Skeletal muscle cell (primary cell): Measurements from ENCODE around the gene TNFRSF1A.
"Not testable (repeated sequence)": the region's sequence is repeated elsewhere in the genome, so short reads cannot be mapped to it uniquely, and the experiment has no call there.

Source experiments
- DNase-seq: peaks from one replicate; pipeline ENCODE4 v3.0.0-alpha.2; 2010; ENCODE audit warnings: low read depth
- H3K4me3 ChIP-seq: 2 replicates; pipeline ENCODE4 v1.5.1; 2011; ENCODE audit warnings: low read depth, mild to moderate bottlenecking, control low read depth, low read length, moderate library complexity

Gene TNFRSF1A

DNA sequence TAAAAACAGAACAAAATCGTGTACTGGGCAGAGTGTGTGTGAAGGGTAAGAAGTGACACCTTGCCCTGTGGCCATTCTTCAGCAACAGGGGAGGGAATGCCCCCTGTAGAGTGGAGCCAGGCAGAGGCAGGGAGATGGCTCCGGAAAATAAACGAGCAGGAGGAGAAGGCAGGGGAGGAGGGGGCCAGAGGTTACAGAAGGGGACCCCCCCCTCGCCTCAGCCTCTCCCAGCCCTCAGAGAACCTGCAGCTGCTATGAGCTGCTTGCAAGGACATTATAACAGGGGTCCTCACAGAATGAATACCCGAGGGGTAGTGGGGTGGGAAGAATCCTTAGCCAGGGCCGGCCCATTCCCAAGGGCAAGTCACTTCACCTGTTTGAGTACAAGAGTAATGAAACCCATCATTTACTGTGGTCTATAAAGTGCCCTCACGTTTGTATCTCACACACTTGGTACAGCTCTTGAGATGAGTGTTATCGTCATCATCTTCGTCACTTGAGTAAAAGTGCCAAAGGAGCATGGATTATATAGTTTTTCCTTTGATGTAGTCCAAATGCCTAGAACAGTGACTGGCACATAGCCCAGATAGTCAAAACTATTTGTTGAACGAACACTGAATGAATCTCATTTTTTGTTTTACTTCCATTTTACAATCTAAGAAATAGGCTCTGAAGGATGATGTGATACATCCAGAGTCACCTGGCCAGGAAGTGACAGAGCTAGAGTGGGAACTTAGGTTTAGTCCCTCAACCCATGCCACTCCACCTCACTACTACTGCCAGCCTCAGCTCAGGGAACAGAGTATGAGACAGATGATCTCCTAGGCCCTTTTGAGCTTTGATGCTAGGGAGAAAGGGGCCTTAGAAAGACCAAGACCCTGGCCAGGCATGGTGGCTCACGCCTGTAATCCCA is 19.0 kb upstream of the TNFRSF1A start:
- H3K4me3 ChIP-seq = no peak overlapping the region
- DNase-seq = no peak

DNA sequence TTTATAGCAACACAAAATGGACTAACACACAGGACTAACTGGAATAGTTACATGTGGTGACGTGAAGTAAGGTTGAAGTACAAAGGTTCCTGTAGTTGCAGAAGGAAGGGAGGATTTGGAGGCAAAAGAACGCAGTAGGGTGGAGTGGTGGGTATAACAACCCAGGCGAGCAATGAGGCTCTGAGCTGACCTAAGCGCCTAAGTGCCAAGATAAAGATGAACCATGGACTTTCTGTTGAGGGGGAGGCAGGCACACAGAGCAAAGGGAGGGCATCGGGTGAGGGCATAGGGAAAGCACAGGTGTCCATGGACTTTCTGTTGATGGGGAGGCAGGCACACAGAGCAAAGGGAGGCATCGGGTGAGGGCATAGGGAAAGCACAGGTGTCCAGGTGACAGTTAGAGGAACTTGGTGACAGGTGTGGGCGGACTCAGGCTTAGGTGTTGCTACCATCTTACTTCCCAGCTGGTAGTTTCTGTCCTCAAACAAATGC is 18.2 kb upstream of the TNFRSF1A start:
- no peak for DNase-seq
- no peak overlapping the region for H3K4me3 ChIP-seq

GRCh38 chr12:6358881-6359280 is 17.0 kb upstream of the TNFRSF1A start:
- H3K4me3 ChIP-seq = no peak overlapping the region
- no peak for DNase-seq

DNA sequence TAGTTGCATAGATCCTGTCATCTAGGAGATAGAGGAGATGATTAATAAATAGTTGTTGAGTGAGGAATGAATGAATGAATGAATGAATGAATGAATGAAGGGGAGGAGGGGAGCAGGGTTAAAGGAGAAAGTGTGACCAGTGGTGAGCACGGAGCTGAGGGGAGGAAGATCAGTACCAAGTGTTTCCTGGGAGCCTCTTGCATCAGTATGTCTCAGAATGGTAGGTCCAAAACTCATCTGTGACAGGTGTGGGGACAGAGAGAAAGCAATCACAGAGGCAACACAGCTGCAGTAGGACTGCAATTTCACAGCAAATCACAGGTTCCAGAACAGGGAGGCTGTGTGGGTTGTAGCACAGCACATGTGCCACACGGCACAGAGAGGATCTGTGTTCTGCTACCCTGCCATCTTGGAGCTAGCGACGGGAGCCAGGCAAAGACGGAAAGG is 14.5 kb upstream of the TNFRSF1A start:
- no peak for DNase-seq
- no peak overlapping the region for H3K4me3 ChIP-seq

GRCh38 chr12:6355491-6356373 is 13.9 kb upstream of the TNFRSF1A start:
- no peak for DNase-seq
- no peak overlapping the region for H3K4me3 ChIP-seq

- H3K4me3 ChIP-seq = no peak overlapping the region
- DNase-seq = no peak
Measured at GRCh38 chr12:6354495-6355393, 12.9 kb upstream of the TNFRSF1A start.

DNA sequence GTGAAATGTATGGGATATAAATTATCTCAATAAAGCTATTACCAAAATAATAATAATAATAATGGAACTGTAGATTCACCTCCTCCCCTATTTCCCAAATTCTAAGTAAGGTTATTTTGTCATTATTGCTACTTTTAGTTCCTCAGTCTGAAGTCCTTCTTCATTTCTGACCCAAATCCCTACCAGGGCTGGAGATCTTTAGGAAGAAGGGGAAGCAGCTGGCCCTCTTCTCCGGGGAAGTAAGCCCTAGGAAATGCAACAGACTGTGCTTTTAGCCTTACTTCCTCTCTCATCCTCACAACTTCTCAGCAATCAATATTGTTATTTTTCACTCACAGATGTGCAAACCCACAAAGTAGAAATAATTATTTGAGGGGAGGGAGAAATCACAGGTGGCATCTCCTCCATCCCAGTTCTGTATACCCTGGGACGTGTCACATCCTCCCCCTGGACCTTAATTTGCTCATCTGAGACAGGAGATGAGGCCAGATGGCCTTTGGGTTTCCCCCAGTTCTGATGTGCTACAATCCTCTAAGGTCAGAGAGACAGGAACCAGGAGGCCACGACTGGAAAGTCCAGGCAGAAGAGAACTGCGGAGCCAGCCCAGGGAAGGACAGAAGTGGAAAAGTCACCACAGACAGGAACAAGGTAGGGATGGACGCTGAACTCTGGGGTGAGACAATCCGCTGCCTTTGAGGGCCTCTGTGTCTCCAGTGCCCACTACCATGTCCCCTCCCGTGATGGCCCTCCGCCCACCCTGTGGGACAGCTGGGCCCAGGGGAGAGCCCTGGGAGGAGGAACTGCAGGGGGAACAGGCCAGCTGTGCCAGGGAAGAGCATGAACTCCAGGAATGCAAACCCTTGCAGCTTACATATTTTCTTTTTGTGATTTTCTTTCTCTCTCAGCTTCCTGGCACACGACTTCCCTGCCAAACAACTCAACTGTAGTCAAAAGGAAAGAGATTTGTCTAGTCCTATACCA is 10.6 kb upstream of the TNFRSF1A start:
- no peak for DNase-seq
- H3K4me3 ChIP-seq = no peak overlapping the region

GRCh38 chr12:6351622-6352021 is 9.7 kb upstream of the TNFRSF1A start:
- no peak for DNase-seq
- H3K4me3 ChIP-seq = no peak overlapping the region

DNA sequence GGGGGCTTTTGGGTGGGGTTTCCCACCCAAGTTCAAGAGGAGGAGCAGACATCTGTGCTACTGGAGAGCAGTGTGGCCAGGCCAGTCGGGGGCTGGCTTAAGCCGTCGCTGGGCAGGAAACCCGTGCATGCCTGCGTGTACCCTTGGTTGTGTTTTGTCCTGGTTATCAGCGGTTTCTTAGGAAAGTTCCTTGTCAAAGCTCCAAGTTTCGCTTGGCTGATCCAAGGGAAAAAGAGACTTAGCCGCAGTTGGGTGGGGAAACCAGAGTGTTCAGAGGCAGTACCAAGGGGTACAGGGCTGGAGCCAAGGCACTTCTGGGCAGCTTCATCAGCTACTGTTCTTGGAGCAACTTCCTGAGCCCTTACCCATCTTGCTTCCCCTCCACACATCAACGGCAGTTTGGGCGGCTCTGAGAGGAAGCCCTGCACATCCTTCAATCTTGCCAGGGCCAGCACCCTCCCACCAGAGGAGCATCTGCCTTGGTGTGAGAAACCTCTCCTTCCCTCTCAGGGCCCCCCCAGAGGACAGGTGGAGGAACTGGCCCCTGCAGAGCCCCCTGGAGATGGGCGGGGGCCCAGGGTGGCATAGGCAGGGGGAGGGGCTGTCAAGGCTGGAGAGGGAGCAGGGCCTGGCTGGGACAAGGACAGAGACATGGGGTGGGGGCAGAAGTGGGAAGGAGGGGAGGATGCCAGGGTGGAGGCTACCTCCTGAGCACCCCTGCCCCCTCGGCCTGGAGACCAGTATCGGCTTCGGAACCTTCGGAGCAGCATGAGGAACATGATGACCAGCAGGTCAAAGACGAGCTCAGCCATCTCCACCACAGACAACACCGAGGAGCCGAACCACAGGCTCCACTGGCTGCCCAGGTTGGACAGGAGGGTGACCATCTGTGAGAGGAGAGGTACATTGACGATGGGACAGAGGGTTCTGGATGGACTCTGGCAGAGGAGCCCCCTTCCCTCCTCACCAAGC is 5.8 kb upstream of the TNFRSF1A start:
- H3K4me3 ChIP-seq = no peak overlapping the region

DNA sequence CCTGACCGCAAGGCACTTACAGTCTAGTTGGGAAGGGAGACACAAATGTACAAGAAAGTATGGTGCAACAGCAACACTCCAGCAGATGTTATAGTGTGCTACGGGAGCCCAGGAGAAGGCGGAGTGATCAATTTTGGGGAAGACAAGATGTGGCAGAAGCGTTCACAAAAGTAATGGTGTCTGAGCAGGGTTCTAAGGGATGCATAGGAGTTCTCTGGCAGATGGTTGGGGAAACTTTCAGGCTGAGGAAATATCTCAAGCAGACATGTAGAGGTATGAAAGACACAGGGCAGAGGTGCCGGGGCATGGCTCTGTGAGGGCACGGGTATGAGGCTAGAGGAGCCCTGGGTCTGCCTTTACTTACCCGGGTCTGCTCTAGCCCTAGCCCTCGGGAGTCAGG is 5.1 kb upstream of the TNFRSF1A start:
- H3K4me3 ChIP-seq = no peak overlapping the region
- DNase-seq = no peak

More for the DNA sequence above, 5.8 kb upstream of the TNFRSF1A start:
- no peak for DNase-seq

DNA sequence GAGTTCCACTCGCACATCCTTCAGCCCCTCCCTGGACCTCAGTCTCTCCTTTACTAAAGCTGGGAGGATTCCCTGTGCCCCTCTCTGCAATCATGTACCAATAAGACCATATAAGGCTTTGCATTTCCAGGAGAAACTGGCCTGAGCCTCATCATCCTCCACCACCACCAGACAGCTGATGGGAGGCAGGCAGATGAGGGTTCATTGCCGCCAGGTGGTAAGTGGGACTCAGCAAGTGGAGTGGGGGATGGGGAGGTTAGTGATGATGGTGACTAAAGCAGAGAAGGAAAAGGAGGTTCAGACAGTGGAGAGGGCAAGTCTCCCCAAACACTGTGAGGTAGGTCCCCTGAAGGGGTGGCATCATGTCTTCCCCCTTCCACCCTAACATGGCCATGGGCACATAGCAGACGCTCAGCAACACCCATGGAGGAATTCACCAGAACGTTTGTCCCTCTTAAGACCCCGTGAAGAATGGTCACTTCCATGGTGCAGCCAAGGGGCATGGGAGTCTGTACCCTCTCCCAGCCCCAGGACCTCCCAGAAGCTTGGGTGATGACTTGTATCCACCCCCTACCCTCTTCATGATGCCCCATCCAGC is 4.5 kb upstream of the TNFRSF1A start:
- no peak overlapping the region for H3K4me3 ChIP-seq
- no peak for DNase-seq

- H3K4me3 ChIP-seq = no peak overlapping the region
- peak; percentile 89 for DNase-seq
Measured at GRCh38 chr12:6345319-6346091, 3.6 kb upstream of the TNFRSF1A start.

DNA sequence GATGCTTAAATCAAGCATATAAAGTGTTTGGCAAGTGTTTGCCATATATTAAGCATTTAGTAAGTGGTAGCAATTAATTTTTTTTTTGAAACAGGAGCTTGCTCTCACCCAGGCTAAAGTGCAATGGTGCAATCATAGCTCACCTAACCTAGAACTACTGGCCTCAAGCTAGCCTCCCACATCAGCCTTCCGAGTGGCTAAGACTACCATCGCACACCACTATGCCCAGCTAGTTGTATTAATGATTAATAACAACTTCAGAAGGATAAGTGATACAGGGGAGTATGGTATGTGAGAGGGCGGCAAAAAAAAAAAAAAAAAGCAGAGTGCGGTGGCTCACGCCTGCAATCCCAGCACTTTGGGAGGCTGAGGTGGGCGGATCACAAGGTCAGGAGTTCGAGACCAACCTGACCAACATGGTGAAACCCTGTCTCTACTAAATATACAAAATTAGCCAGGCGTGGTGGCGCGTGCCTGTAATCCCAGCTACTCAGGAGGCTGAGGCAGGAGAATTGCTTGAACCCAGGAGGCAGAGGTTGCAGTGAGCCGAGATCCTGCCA is 2.3 kb upstream of the TNFRSF1A start:
- not testable (repeated sequence) for H3K4me3 ChIP-seq, DNase-seq

DNA sequence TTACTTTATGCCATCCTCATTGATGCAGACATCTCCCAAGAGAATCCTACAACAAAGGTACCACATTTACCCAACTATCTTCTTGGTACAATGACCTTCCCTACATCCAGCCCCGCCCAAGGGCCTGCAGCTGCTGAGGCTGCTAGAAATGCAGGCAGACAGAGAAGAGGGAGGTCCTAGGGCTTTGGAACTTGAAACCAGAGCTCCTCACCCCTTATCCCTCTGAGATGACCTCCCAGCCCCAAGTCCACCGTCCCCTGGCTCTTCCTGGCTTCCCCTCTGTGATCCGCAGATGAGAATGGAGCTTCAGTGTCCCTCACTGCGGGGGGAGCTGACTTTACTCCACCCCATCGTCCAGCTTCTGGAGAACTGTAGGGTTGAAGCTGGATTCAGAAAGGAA is 1.6 kb upstream of the TNFRSF1A start:
- no peak overlapping the region for H3K4me3 ChIP-seq
- no peak for DNase-seq

DNA sequence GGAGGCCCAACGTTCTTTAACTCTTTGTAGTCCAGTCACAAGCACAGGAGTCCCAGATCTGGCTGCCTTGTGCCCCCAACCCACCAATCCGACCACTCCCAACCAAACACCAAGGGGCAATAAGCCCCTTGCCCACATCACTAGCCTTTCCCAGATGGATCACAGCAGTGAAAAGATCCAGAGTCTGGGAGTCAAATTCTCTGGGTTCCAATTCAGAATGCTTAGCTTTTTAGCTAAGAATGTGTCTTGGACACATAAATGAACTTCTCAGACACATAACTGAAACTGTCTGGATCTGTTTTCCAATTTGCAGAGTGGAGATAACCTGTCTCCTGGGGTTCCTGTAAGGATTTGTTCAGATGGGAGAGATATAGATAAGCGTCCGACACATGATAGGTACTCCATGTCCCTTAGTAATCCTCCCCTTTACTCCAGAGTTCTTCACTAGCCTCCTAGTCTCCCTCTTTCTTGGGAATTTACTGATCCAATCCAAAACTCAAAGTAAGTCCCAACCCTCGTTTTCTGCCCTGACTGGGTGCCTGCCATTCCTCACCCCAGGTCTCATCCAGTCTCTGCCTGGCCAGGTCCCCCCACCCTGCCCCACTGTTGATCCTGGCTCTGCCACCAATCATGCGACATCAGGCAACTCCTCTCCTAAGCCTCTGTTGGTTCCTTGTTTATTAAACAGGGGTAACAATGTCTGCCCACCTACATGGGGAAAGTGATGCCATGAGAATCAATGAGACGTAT is 439 bp upstream of the TNFRSF1A start:
- DNase-seq = no peak
- H3K4me3 ChIP-seq = peak overlapping the region; percentile 98
